ENCODE data around the gene CPPED1.

- TF ChIP-seq PAX5 (IDR thresholded peaks at IDR 0.05; ENCODE audit: insufficient read depth, low read length, severe bottlenecking) (no peak), POLR2A (IDR thresholded peaks at IDR 0.05; ENCODE audit: low read depth, low read length) (no peak), TAF1 (IDR thresholded peaks at IDR 0.05; ENCODE audit: low read depth, low read length) (no peak), SPI1 (IDR thresholded peaks at IDR 0.05; ENCODE audit: low read depth, low read length) (no peak), POLR2AphosphoS5 (IDR thresholded peaks at IDR 0.05; ENCODE audit: low read depth, low read length) (no peak)
These were observed 58.8 kb downstream of the CPPED1 start for GRCh38 chr16:12744860-12745259.
